A673 (cell line): Measurements from ENCODE around the gene PCDHA7. TPM values are rescaled to one million over a fixed set of nuclear protein-coding genes. Genes with fewer than 3 reads are reported as not detected.
"Not testable (repeated sequence)": the region's sequence is repeated elsewhere in the genome, so short reads cannot be mapped to it uniquely, and the experiment has no call there.

Source experiments
- Bru-seq: library from RNA; stranded (reverse); fragments of 400-500 nt; gene quantifications from one replicate; lab custom pipeline; 2021; lab: Mats Ljungman, UMichigan
- BruChase-seq, 2 experiments: library from RNA; stranded (reverse); fragments of 400-500 nt; gene quantifications; one replicate each; lab custom pipeline; 2021; lab: Mats Ljungman, UMichigan
- BruUV-seq: library from RNA; stranded (reverse); fragments of 400-500 nt; replicated peaks from 2 replicates; lab custom pipeline; 2021; lab: Mats Ljungman, UMichigan
- CTCF ChIA-PET: fragments of 300-600 bp; sonication (Branson Sonifier 250); formaldehyde crosslinking; loops from one replicate; lab custom pipeline; 2022; ENCODE audit warnings: antibody characterized with exemption; lab: Charles Lee
- POLR2A ChIA-PET: fragments of 300-600 bp; sonication (Branson Sonifier 250); formaldehyde crosslinking; loops from one replicate; lab custom pipeline; 2022; ENCODE audit warnings: antibody characterized with exemption; ENCODE audit not compliant: low non-redundant PET; lab: Charles Lee
- DNase-seq: peaks from one replicate; pipeline ENCODE4 v3.0.0-alpha.2; 2015; ENCODE audit warnings: low spot score
- H3K27ac ChIP-seq: fragments of 200-600 bp; sonication (generic); 2 replicates; pipeline ENCODE4 v1.5.1; 2016; ENCODE audit warnings: mixed run types, low read depth, mild to moderate bottlenecking, mixed read lengths, antibody characterized with exemption, low read length; ENCODE audit not compliant: poor library complexity, severe bottlenecking
- H3K27me3 ChIP-seq: fragments of 200-600 bp; sonication (generic); replicated peaks from 2 replicates; pipeline ENCODE4 v1.6.1; 2017; ENCODE audit warnings: mixed run types, low read depth, mild to moderate bottlenecking, mixed read lengths, antibody characterized with exemption, low read length; ENCODE audit not compliant: insufficient read depth, poor library complexity
- H3K36me3 ChIP-seq: fragments of 200-600 bp; sonication (generic); 2 replicates; pipeline ENCODE4 v1.6.1; 2016; ENCODE audit warnings: mixed run types, mild to moderate bottlenecking, mixed read lengths, antibody characterized with exemption, low read length; ENCODE audit not compliant: insufficient read depth, poor library complexity, severe bottlenecking
- H3K4me1 ChIP-seq: fragments of 200-600 bp; sonication (generic); 2 replicates; pipeline ENCODE4 v1.6.1; 2017; ENCODE audit warnings: mixed run types, mild to moderate bottlenecking, mixed read lengths, antibody characterized with exemption, low read length; ENCODE audit not compliant: insufficient read depth, poor library complexity, severe bottlenecking
- H3K4me3 ChIP-seq: fragments of 200-600 bp; sonication (generic); 2 replicates; pipeline ENCODE4 v1.5.1; 2016; ENCODE audit warnings: low read depth, mixed run types, mild to moderate bottlenecking, mixed read lengths, low read length; ENCODE audit not compliant: poor library complexity, severe bottlenecking
- H3K9me3 ChIP-seq: fragments of 200-600 bp; sonication (generic); 2 replicates; pipeline ENCODE4 v1.6.1; 2016; ENCODE audit warnings: mixed run types, low read depth, mild to moderate bottlenecking, mixed read lengths, antibody characterized with exemption, low read length; ENCODE audit not compliant: poor library complexity, severe bottlenecking
- EZH2 ChIP-seq: fragments of 200-600 bp; sonication (generic); IDR thresholded peaks from 2 replicates; pipeline ENCODE4 v1.6.1; 2017; ENCODE audit warnings: borderline replicate concordance, low read depth, mild to moderate bottlenecking, mixed read lengths, antibody characterized with exemption, low read length; ENCODE audit not compliant: poor library complexity, severe bottlenecking
- intact Hi-C: fragments of 100-400 bp; cut with micrococcal nuclease; formaldehyde crosslinking; loops from one replicate; pipeline ENCODE4 v1.10.0; 2022; ENCODE audit not compliant: unreplicated experiment
- long read RNA-seq: library from polyadenylated mRNA; stranded (forward); transcript quantifications from one replicate; pipeline ENCODE4 v2.0.0, GENCODE V29; 2022
- total RNA-seq: library from RNA; stranded (reverse); gene quantifications from 2 replicates; pipeline ENCODE4 v1.2.3, GENCODE V29; 2021
- TF ChIP-seq, protein P1 (sequence below): fragments of 300-800, 200-600 bp; sonication (generic); conservative IDR thresholded peaks from 2 replicates; pipeline ENCODE4 v1.5.1; 2017; ENCODE audit warnings: low read depth, mild to moderate bottlenecking, antibody characterized with exemption, low read length, moderate library complexity, mixed read lengths

Gene PCDHA7
- 2.6 and 3.8 TPM in 2 replicates for total RNA-seq
- percentile 57 among the genes with signal in this experiment for Bru-seq, nascent RNA
- BruChase-seq, experiment 1, labeled RNA remaining after a 2-hour chase, result percentile 68 among the genes with signal in this experiment
- percentile 63 among the genes with signal in this experiment for BruChase-seq, experiment 2, labeled RNA remaining after a 6-hour chase
- long read RNA-seq, partial matches to known transcripts, result 0 of 1 reads
- long read RNA-seq, other reads (novel, unspliced or antisense), result 0 of 1 reads

DNA sequence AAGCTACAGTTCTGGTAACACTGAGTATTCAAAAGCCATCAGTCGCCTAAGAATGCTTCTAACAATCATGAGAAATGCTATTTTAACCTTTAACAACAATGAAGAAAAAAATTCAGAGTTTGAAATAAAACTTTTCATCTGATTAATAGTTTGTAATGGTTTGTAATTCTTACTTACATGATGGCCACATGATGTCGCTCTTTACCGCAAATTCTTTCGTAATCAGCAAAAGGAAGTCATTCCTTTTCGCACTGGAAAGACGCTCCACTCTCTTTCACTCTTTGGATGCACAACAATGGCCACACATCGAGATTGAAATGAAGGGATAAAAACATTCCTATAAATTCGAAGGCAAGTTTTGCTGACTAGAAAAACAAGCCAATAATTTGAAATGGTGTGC, at the start of gene PCDHA7:
Gene PCDHA7 (plus strand): TSS at position 277 of the 400 bp plus-strand sequence. CDS start 115 bp downstream, at position 392.
- H3K27me3 ChIP-seq, result no peaks in the 10 kb centered on the region
- ChIA-PET CTCF (no interaction called here), POLR2A (no interaction called here)
- intact Hi-C loops, result no loop called here
- TF ChIP-seq EZH2, result no peak
- TF ChIP-seq, protein P1, sequence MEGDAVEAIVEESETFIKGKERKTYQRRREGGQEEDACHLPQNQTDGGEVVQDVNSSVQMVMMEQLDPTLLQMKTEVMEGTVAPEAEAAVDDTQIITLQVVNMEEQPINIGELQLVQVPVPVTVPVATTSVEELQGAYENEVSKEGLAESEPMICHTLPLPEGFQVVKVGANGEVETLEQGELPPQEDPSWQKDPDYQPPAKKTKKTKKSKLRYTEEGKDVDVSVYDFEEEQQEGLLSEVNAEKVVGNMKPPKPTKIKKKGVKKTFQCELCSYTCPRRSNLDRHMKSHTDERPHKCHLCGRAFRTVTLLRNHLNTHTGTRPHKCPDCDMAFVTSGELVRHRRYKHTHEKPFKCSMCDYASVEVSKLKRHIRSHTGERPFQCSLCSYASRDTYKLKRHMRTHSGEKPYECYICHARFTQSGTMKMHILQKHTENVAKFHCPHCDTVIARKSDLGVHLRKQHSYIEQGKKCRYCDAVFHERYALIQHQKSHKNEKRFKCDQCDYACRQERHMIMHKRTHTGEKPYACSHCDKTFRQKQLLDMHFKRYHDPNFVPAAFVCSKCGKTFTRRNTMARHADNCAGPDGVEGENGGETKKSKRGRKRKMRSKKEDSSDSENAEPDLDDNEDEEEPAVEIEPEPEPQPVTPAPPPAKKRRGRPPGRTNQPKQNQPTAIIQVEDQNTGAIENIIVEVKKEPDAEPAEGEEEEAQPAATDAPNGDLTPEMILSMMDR, result peak; percentile 50; the same call in 1 of the 2 replicates
- H3K27ac ChIP-seq, result no peak within 1 kb of the TSS
- H3K4me1 ChIP-seq, result no peaks in the 10 kb centered on the region
- H3K9me3 ChIP-seq, result peaks cover 11% of the 10 kb centered on the region
- H3K4me3 ChIP-seq, result no peak within 1 kb of the TSS
- no peaks in the 10 kb centered on the region for H3K36me3 ChIP-seq
- no TSS peak for BruUV-seq
- DNase-seq, result peak; percentile 42

- H3K27me3 ChIP-seq, result peaks cover 8% of the 10 kb centered on the region
- intact Hi-C loops, result no loop called here
- no TSS peak for BruUV-seq
- ChIA-PET POLR2A (no interaction called here), CTCF (interaction anchor here (0.6 to 1.1 kb wide), 9 partner anchors 9 to 781 kb away, joined by 3 to 8 read pairs (median 3); partner anchors contain the start of genes PCDHA11, PCDHA2, PCDHA5 and PCDHA6)
- no peak within 1 kb of the TSS for H3K27ac ChIP-seq
- H3K36me3 ChIP-seq, result no peaks in the 10 kb centered on the region
- peak within 1 kb of the TSS; percentile 29 for H3K4me3 ChIP-seq
- TF ChIP-seq EZH2, result no peak
- TF ChIP-seq, protein P1, result peak; percentile 64
- H3K9me3 ChIP-seq, result peaks cover 28% of the 10 kb centered on the region
- no peaks in the 10 kb centered on the region for H3K4me1 ChIP-seq
- DNase-seq, result peak; percentile 64
Observed at GRCh38 chr5:140785905-140786686, 48.0 kb upstream of the PCDHA7 start, which contains the start of gene PCDHA1. Gene PCDHA1, plus strand, starts transcription at chr5:140786140.

DNA sequence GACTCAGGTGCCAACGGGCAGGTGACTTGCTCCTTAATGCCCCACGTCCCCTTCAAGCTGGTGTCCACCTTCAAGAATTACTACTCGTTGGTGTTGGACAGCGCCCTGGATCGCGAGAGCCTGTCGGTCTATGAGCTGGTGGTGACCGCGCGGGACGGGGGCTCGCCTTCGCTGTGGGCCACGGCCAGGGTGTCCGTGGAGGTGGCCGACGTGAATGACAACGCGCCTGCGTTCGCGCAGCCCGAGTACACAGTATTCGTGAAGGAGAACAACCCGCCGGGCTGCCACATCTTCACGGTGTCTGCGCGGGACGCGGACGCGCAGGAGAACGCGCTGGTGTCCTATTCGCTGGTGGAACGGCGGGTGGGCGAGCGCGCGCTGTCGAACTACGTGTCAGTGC, 46.6 kb upstream of the PCDHA7 start:
- POLR2A ChIA-PET, BruUV-seq, H3K4me1 ChIP-seq, DNase-seq, H3K36me3 ChIP-seq, H3K4me3 ChIP-seq, intact Hi-C loops, CTCF ChIA-PET, H3K27ac ChIP-seq, H3K27me3 ChIP-seq: not testable (repeated sequence)
- peaks cover 21% of the 10 kb centered on the region for H3K9me3 ChIP-seq

DNA sequence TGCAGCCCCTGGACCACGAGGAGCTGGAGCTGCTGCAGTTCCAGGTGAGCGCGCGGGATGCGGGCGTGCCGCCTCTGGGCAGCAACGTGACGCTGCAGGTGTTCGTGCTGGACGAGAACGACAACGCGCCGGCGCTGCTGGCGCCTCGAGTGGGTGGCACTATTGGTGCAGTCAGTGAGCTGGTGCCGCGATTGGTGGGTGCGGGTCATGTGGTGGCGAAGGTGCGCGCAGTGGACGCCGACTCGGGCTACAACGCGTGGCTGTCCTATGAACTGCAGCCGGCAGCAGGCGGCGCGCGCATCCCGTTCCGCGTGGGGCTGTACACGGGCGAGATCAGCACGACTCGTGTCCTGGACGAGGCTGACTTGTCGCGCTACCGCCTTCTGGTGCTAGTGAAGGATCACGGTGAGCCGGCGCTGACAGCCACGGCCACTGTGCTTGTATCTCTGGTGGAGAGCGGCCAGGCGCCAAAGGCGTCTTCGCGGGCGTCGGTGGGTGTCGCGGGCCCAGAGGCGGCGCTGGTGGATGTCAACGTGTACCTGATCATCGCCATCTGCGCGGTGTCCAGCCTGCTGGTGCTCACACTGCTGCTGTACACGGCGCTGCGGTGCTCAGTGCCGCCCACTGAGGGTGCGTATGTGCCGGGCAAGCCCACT, 46.1 kb upstream of the PCDHA7 start:
- intact Hi-C loops, DNase-seq, H3K27me3 ChIP-seq, H3K4me3 ChIP-seq, BruUV-seq, H3K4me1 ChIP-seq, POLR2A ChIA-PET, H3K27ac ChIP-seq, CTCF ChIA-PET, H3K36me3 ChIP-seq: not testable (repeated sequence)
- H3K9me3 ChIP-seq, result peaks cover 26% of the 10 kb centered on the region
